ENCODE data around the gene PNLIPRP1.

Gene PNLIPRP1

DNA sequence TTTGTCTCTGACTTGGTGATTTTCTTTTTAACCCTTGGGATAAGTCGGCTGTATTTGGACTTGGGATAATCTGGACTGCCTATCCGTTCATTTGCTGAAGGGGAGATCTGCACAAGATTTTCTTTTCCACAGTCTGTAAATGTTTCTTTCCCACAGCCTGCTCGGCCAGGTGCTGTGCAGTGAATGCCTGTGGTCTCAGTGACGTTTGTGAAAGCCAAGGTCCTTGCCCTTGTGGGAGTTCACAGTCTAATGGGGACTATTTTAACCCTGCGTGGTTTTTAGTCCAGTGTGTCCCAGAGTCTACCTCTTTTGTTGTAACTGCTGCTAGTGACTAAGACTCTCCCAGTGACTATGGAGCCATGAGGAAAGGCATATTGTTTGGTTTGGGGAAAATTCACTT, 36.1 kb upstream of the PNLIPRP1 start:
- TF ChIP-seq CTCF (conservative IDR thresholded peaks at IDR 0.05): no peak
- no peak for TF ChIP-seq ZFX (IDR thresholded peaks at IDR 0.05)
- no peak overlapping the region for H3K27ac ChIP-seq

- no peak for TF ChIP-seq ZFX (IDR thresholded peaks at IDR 0.05)
- no peak overlapping the region for H3K27ac ChIP-seq
These were observed 34.9 kb upstream of the PNLIPRP1 start for GRCh38 chr10:116555880-116556279.

- TF ChIP-seq ZFX (IDR thresholded peaks at IDR 0.05) (no peak), CTCF (conservative IDR thresholded peaks at IDR 0.05) (no peak)
- H3K27ac ChIP-seq: no peak overlapping the region
These were observed 33.4 kb upstream of the PNLIPRP1 start for GRCh38 chr10:116557305-116557880.

DNA sequence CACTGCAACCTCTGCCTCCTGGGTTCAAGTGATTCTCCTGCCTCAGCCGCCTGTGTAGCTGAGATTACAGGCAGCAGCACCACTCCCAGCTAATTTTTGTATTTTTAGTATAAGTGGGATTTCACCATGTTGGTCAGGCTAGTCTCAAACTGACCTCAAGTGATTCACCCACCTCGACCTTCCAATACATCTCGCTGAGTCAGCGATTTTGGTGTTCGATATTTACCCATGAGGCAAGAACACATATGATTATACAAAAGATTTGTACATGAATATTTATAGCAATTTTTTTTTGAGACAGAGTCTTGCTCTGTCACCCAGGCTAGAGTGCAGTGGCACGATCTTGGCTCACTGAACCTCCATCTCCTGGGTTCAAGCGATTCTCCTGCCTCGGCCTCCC, 25.2 kb upstream of the PNLIPRP1 start:
- no peak overlapping the region for H3K27ac ChIP-seq
- TF ChIP-seq ZFX (IDR thresholded peaks at IDR 0.05) (no peak), CTCF (conservative IDR thresholded peaks at IDR 0.05) (no peak)

GRCh38 chr10:116566932-116567331, 23.8 kb upstream of the PNLIPRP1 start:
- no peak overlapping the region for H3K27ac ChIP-seq
- TF ChIP-seq ZFX (IDR thresholded peaks at IDR 0.05) (no peak), CTCF (conservative IDR thresholded peaks at IDR 0.05) (no peak)

DNA sequence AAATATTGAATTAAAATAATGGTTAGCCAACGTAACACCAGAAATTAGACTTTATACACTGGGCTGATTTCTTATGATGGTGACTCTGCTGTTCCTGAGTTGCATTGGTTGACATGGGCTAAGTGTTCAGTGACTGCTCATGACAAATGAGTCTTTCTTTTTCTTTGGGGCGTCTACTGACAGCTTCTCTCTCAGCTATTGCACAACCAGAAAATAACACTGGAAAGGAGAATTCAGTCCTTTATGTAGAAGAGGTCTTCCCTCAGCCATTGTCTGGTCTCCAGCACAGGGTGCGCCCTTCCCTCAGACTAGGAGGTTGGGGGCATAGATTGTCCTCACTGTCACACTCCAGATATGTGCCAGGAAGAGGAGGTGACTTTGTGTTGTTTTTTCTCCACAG, 23.4 kb upstream of the PNLIPRP1 start:
- no peak for TF ChIP-seq ZFX (IDR thresholded peaks at IDR 0.05)
- TF ChIP-seq CTCF (conservative IDR thresholded peaks at IDR 0.05): no peak
- H3K27ac ChIP-seq: no peak overlapping the region

DNA sequence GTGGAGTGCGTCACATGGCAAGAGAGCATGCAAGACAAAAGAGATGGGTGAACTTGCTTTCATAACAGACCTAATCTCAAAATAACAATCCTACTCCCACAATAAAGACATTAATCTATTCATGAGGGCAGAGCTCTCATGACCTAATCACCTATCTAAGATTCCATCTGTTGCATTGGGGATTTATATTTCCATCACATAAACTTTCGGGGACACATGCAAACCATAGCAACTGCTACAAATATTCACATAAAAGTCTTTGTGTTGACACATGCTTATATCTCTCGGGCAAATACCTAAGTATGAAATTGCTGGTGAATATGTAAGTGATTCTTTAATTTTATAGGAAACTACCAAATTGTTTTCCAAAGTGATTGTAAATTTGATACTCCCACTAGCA, 16.0 kb upstream of the PNLIPRP1 start:
- TF ChIP-seq CTCF (conservative IDR thresholded peaks at IDR 0.05) (no peak), ZFX (IDR thresholded peaks at IDR 0.05) (no peak)

GRCh38 chr10:116587878-116588591, 2.7 kb upstream of the PNLIPRP1 start:
- no peak overlapping the region for H3K27ac ChIP-seq
- no peak for TF ChIP-seq ZFX (IDR thresholded peaks at IDR 0.05)
- no peak for TF ChIP-seq CTCF (conservative IDR thresholded peaks at IDR 0.05)

More for the DNA sequence above, 16.0 kb upstream of the PNLIPRP1 start:
- no peak overlapping the region for H3K27ac ChIP-seq
